Caki2 (cell line): ENCODE results near the gene INSC. TPM values are rescaled to one million over a fixed set of nuclear protein-coding genes. Genes with fewer than 3 reads are reported as not detected.

Experiments
- DNase-seq: peaks from one replicate; pipeline ENCODE4 v3.0.0-alpha.2; 2015; ENCODE audit warnings: low read depth
- in situ Hi-C: cut with HindIII; loops from 2 replicates; pipeline ENCODE4 v1.10.0; 2016; ENCODE audit warnings: low sequenced_read_pairs, low pct_unique_long_range_greater_than_20kb, mixed read lengths
- total RNA-seq: library from RNA; depleted of rRNA; stranded (reverse); fragments of >200 nt; shearing (Covaris generic); gene quantifications from 2 replicates; pipeline ENCODE4 v1.2.3, GENCODE V29; 2014; ENCODE audit warnings: low replicate concordance

The INSC gene
- total RNA-seq, 1 experiment from 2014 or later: not detected

GRCh38 chr11:15139958-15140659, 25.4 kb downstream of the INSC start:
- in situ Hi-C loops: no loop called here
- no peak for DNase-seq

GRCh38 chr11:15141381-15141780, 26.7 kb downstream of the INSC start:
- DNase-seq: no peak
- in situ Hi-C loops: no loop called here

DNA sequence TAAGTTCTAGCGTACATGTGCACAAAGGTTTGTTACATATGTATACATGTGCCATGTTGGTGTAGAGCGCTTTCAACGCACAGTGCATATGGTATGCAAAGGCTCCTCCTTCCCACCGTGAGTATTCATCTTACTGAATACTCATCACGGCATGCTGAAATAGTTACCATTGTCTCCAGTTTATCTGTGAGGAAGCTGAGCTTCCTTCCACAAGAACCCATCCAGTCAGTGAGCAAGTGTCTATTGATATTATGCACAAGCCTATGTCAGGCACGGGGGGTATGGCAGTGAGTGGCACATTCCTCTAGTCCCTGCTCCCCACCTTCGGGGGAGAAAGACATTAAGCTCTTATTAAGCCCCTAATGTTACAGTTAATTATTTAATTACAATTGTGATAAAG, 28.1 kb downstream of the INSC start:
- in situ Hi-C loops: no loop called here
- no peak for DNase-seq

DNA sequence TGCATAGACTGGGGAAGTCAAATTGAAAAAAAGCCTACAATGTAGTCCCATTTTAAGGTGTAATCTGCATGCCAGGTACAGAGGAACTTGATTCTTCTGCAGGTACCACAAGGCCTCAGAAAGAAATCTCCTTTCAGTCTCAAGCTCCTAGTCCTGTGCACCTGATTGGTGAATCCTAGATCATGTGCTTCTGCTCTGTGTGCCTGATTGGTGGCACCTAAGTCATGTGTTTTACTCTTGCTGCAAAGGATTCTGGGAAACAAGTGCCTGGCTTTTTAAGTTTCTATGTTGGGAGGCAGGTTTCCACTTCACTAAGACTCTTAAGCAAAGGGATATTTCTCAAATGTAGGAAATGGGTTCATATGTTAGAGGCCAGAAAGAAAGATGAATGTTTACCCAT, 29.1 kb downstream of the INSC start:
- in situ Hi-C loops: no loop called here
- DNase-seq: no peak

DNA sequence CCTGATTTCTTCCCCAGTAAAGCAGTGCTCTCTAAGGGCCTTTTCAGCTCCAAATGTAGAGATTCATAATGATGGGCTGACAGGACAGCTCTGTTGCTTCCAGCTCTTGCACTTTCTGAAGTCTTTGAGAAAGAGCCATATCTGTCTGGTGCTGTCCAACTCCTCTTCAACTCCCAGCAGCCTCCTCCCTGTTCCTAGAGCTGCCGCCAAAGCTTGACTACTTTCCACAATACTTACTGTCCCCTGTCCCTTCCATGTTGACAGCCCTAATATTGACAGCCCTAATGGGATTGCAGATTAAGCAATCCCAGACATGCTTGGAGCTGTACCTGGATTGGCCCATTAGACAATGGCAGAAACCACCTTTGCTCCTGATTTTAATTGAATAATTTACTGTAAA, 29.6 kb downstream of the INSC start:
- in situ Hi-C loops: no loop called here

GRCh38 chr11:15145151-15145550, 30.4 kb downstream of the INSC start:
- DNase-seq: no peak
- in situ Hi-C loops: no loop called here

More for the DNA sequence above, 29.6 kb downstream of the INSC start:
- no peak for DNase-seq

GRCh38 chr11:15145615-15146014, 30.9 kb downstream of the INSC start:
- in situ Hi-C loops: no loop called here
- peak; percentile 13 for DNase-seq

DNA sequence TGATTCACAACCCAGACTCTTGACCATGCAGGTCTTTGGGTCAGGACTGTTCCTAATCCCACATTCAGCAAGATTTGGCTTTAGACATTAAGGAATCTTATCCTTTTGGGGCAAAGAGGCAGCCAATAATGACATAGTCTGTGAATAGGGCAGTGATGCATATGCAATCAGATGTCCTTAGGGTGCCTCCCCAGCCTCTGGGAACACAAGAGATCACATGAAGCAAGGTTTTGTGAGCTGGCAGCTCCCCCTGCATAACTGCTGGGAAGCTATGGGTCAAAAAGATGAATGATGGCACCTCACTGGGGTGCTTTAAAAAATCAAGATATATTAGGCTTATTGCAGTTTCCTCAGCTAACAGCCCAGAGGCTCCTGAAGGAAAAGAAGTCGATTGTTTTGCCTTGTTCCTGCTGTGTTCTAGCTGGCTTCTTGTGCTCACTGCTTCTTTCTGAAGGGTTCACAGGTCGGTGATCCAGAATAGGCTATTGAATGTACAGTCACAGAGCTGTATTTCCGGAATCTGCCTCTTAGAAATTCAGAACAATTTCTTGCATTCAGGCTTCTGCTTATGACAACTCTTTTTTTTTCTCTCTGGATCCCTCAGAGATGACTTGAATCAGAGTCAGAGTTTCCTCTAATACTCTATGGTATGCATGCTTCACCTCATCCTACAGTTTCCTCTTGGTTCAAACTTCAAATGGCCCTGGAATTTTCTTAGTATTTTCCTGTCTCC, 31.7 kb downstream of the INSC start:
- in situ Hi-C loops: no loop called here
- no peak for DNase-seq

- in situ Hi-C loops: no loop called here
- no peak for DNase-seq
Measured at GRCh38 chr11:15148169-15148568, 33.4 kb downstream of the INSC start.

DNA sequence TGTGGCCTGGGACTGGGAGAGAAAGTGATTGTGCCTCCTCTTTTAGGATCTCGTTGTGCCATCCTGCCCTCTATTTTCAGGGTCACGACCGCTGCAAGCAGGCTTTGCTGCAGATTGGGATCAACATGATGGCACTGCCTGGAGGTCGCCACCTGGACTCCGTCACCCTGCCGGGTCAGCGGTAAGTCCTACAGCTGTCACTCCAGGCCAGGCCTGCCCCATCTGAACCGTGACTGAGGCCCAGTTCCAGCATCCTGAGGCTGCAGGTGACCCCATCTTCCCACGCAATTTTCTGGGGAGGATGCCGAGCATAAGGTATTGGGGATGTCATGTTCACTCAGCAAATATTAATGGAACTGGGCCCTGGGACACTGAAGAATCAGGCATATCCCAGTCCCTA, 34.3 kb downstream of the INSC start:
- in situ Hi-C loops: no loop called here

GRCh38 chr11:15150507-15150906, 35.8 kb downstream of the INSC start:
- in situ Hi-C loops: no loop called here
- no peak for DNase-seq

More for the DNA sequence above, 34.3 kb downstream of the INSC start:
- DNase-seq: no peak

- in situ Hi-C loops: no loop called here
- DNase-seq: no peak
Measured at GRCh38 chr11:15153231-15153630, 38.5 kb downstream of the INSC start.

DNA sequence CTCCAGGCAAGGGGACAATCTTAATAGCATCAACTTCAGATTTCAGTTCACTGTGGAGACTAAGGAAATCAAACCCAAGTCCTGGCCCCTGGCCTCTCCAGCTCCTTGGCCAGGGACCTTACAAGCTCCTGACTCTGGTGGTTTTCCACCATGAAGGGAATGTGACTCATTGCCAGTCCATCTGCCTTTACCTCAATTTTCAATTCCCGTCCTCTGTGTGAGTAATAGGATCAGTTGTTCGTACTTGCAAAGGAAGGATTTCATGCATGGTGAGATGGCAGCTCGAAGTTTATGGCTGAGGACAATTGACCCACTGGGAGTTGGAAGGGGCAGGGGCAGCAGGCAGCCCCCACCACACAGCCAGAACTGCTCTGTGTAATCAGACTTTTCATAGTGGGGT, 42.5 kb downstream of the INSC start:
- in situ Hi-C loops: no loop called here
- peak; percentile 3 for DNase-seq

- in situ Hi-C loops: no loop called here
- DNase-seq: no peak
Measured at GRCh38 chr11:15157606-15158137, 42.9 kb downstream of the INSC start.

DNA sequence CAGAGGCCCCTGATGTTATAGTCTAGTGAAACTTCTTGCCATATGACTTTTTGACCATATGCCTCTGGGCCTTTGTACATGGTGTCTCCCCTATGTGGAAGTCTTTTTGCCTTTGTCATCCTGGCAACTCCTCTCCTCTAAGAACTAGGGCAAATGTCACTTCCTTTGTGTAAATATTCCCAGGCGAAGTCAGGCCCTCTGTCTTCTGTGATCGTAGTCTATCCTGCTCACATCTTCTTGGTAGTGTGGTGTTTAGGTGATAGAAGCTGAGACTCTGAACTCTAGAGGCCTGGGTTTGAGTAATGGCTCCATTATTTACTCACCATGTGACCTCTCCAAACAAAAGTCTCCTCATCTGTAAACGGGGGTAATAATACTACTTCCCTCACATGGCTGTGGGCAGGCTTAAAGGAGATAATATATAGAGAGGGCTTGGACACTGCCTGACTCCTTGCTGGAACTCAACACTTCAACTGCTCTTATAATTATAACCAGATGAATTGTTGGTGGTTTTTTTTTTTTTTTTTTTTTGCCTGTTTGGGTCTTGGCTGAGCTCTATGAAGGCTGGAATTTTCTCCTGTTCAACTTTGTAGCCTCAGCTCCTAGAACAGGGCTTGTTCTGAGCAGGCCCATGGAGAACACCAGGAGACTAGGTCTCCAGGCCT, 43.8 kb downstream of the INSC start:
- DNase-seq: no peak
- in situ Hi-C loops: no loop called here

DNA sequence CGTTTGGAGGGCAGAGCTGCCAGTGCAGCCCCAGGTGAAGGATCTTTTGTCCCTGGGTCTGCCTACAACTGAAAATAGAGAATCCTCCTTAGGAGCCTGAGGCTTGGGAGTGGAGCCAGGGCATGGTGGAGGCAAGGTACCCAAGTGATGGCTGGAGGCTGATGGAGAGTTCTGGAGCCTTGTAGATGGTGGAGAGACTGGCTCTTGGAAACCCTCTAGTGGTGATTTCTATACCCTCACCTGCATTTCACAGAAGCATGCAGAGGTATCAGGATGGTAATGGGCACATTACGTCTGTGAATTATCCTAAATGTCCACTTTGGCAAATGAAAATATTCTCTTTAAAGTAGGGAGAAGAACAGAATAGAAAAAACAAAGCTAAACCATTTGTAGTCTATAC, 44.4 kb downstream of the INSC start:
- in situ Hi-C loops: no loop called here
- peak; percentile 16 for DNase-seq

GRCh38 chr11:15161790-15162189, 47.1 kb downstream of the INSC start:
- in situ Hi-C loops: no loop called here
- DNase-seq: no peak

DNA sequence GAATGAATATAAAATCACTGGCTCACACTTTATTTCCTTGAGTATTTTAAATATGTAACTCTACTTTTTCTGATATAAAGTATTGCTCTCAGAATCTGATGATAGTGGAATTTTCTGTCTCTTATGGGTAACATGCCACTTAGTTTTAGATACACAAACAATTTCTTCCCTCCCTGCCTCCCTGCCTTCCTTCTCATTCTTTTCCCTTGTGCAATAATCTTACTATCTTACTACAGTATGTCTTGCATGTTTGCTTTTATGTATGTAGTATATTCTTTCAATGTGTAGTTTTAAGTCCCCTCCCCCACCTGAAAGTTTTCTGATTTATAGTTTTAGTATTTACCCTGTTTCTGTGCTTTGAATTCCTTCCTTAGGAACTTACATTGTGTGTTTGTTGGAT, 48.4 kb downstream of the INSC start:
- in situ Hi-C loops: no loop called here

GRCh38 chr11:15166204-15166603, 51.5 kb downstream of the INSC start:
- no peak for DNase-seq
- in situ Hi-C loops: no loop called here

More for the DNA sequence above, 48.4 kb downstream of the INSC start:
- DNase-seq: no peak
